ENCODE results near the gene TMEM187.
"Not testable (repeated sequence)": the region's sequence is repeated elsewhere in the genome, so short reads cannot be mapped to it uniquely, and the experiment has no call there.

GRCh38 chrX:153980394-153980793 lies 7.8 kb downstream of the TMEM187 start:
- TF ChIP-seq CTCF (IDR thresholded peaks at IDR 0.05 in 2 of 3, conservative IDR thresholded peaks at IDR 0.05 in 1 of 3; ENCODE audit: control insufficient read depth in 2 of 3, extremely low read depth in 1 of 3, insufficient read depth in 1 of 3, low read depth in 3 of 3, low read length in 3 of 3); SMC3 (IDR thresholded peaks at IDR 0.05; ENCODE audit: borderline replicate concordance, low read length); TAF1 (IDR thresholded peaks at IDR 0.05; ENCODE audit: borderline replicate concordance, low read depth, low read length); ATF2 (IDR thresholded peaks at IDR 0.05; ENCODE audit: low read length); SREBF2 (IDR thresholded peaks at IDR 0.05; ENCODE audit: low read length); POLR2A (IDR thresholded peaks at IDR 0.05; ENCODE audit: low read depth, low read length); SMARCA5 (IDR thresholded peaks at IDR 0.05); SRF (IDR thresholded peaks at IDR 0.05; ENCODE audit: low read depth in 2 of 2, low read length in 2 of 2); CREB1 (IDR thresholded peaks at IDR 0.05; ENCODE audit: low read depth); MTA3 (IDR thresholded peaks at IDR 0.05; ENCODE audit: borderline replicate concordance, low read length); RFX5 (IDR thresholded peaks at IDR 0.05; ENCODE audit: low read depth, low read length): not testable (repeated sequence)
- TF ChIP-seq, protein P1, sequence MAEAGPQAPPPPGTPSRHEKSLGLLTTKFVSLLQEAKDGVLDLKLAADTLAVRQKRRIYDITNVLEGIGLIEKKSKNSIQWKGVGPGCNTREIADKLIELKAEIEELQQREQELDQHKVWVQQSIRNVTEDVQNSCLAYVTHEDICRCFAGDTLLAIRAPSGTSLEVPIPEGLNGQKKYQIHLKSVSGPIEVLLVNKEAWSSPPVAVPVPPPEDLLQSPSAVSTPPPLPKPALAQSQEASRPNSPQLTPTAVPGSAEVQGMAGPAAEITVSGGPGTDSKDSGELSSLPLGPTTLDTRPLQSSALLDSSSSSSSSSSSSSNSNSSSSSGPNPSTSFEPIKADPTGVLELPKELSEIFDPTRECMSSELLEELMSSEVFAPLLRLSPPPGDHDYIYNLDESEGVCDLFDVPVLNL (IDR thresholded peaks at IDR 0.05; ENCODE audit: low read depth, low read length): not testable (repeated sequence)
- TF ChIP-seq, protein P2, sequence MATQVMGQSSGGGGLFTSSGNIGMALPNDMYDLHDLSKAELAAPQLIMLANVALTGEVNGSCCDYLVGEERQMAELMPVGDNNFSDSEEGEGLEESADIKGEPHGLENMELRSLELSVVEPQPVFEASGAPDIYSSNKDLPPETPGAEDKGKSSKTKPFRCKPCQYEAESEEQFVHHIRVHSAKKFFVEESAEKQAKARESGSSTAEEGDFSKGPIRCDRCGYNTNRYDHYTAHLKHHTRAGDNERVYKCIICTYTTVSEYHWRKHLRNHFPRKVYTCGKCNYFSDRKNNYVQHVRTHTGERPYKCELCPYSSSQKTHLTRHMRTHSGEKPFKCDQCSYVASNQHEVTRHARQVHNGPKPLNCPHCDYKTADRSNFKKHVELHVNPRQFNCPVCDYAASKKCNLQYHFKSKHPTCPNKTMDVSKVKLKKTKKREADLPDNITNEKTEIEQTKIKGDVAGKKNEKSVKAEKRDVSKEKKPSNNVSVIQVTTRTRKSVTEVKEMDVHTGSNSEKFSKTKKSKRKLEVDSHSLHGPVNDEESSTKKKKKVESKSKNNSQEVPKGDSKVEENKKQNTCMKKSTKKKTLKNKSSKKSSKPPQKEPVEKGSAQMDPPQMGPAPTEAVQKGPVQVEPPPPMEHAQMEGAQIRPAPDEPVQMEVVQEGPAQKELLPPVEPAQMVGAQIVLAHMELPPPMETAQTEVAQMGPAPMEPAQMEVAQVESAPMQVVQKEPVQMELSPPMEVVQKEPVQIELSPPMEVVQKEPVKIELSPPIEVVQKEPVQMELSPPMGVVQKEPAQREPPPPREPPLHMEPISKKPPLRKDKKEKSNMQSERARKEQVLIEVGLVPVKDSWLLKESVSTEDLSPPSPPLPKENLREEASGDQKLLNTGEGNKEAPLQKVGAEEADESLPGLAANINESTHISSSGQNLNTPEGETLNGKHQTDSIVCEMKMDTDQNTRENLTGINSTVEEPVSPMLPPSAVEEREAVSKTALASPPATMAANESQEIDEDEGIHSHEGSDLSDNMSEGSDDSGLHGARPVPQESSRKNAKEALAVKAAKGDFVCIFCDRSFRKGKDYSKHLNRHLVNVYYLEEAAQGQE (IDR thresholded peaks at IDR 0.05; ENCODE audit: low read depth, low read length): not testable (repeated sequence)

Measured in GM12878 (cell line).